Breast epithelium (tissue), 3 donors: ENCODE data around the gene DMKN.

Experiments
- POLR2A ChIP-seq: fragments of 450-650 bp; IDR thresholded peaks from one replicate; pipeline ENCODE4 v1.6.1; 2016; ENCODE audit warnings: antibody characterized with exemption, mild to moderate bottlenecking, moderate library complexity
- POLR2AphosphoS5 ChIP-seq, 3 donors: sonication (generic); formaldehyde crosslinking; IDR thresholded peaks; one replicate each; pipeline ENCODE4 v1.6.1; 2017; ENCODE audit warnings: antibody characterized with exemption in 3 of 3
- TF ChIP-seq, protein P1 (sequence below), 3 donors: fragments of 450-650 bp; IDR thresholded peaks; one replicate each; pipeline ENCODE4 v1.5.1; 2016 to 2017; ENCODE audit warnings: antibody characterized with exemption in 3 of 3, mild to moderate bottlenecking in 3 of 3, moderate library complexity in 3 of 3

DNA sequence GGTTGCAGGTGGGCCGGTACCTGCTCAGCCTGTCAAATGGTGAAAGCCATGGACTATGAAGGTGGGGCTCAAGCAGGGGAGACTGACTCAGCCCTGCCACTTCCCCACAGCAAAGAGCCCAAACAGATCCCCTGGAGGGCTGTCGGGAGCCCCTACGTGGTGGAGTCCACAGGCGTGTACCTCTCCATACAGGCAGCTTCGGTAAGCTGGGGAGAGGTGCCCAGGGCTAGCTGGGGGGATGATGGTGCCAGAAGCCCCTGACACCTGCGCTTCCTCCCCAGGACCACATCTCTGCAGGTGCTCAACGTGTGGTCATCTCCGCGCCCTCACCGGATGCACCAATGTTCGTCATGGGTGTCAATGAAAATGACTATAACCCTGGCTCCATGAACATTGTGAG lies 28.8 kb upstream of the DMKN start:
- TF ChIP-seq, protein P1, sequence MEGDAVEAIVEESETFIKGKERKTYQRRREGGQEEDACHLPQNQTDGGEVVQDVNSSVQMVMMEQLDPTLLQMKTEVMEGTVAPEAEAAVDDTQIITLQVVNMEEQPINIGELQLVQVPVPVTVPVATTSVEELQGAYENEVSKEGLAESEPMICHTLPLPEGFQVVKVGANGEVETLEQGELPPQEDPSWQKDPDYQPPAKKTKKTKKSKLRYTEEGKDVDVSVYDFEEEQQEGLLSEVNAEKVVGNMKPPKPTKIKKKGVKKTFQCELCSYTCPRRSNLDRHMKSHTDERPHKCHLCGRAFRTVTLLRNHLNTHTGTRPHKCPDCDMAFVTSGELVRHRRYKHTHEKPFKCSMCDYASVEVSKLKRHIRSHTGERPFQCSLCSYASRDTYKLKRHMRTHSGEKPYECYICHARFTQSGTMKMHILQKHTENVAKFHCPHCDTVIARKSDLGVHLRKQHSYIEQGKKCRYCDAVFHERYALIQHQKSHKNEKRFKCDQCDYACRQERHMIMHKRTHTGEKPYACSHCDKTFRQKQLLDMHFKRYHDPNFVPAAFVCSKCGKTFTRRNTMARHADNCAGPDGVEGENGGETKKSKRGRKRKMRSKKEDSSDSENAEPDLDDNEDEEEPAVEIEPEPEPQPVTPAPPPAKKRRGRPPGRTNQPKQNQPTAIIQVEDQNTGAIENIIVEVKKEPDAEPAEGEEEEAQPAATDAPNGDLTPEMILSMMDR (IDR thresholded peaks at IDR 0.05): no peak
- TF ChIP-seq POLR2A (no peak), POLR2AphosphoS5 (IDR thresholded peaks at IDR 0.05) (no peak)
